Prostate gland (tissue), 2 donors: ENCODE results near the gene MAPKAP1.

ENCODE experiments used
- POLR2A ChIP-seq: fragments of 450-650 bp; IDR thresholded peaks from one replicate; pipeline ENCODE4 v1.6.1; 2016; ENCODE audit warnings: antibody characterized with exemption, mild to moderate bottlenecking
- POLR2AphosphoS5 ChIP-seq: sonication (generic); formaldehyde crosslinking; IDR thresholded peaks from one replicate; pipeline ENCODE4 v1.6.1; 2017; ENCODE audit warnings: antibody characterized with exemption
- TF ChIP-seq, protein P1 (sequence below), 4 experiments: fragments of 200-600 bp in 2 of 4; fragments of 450-650 bp in 2 of 4; sonication (generic) in 2 of 4; IDR thresholded peaks; 1 replicate in 3 of 4; 2 replicates in 1 of 4; pipeline ENCODE4 v1.5.1; 2016 to 2019; ENCODE audit warnings: antibody characterized with exemption in 4 of 4, mild to moderate bottlenecking in 2 of 4, moderate library complexity in 2 of 4

DNA sequence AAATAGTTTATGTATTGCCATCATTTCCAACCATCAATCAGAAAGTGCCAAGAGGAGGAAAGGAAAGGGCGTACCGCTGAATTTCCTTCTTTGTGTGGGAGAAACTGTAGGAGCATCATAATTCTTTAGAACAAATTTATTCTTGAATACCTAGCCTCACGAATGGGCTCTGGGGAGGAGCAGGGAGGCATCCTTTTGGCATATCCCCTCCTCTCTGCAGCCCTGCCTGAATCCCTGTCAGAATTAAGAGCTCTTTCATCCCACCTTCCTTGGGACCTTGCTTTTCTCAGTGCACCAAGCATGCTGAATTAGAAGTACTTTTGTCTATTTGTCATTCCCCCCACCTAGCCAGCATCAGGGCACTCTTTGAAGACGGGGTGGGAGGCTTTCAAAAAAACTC, 189.4 kb downstream of the MAPKAP1 start:
- TF ChIP-seq, protein P1, sequence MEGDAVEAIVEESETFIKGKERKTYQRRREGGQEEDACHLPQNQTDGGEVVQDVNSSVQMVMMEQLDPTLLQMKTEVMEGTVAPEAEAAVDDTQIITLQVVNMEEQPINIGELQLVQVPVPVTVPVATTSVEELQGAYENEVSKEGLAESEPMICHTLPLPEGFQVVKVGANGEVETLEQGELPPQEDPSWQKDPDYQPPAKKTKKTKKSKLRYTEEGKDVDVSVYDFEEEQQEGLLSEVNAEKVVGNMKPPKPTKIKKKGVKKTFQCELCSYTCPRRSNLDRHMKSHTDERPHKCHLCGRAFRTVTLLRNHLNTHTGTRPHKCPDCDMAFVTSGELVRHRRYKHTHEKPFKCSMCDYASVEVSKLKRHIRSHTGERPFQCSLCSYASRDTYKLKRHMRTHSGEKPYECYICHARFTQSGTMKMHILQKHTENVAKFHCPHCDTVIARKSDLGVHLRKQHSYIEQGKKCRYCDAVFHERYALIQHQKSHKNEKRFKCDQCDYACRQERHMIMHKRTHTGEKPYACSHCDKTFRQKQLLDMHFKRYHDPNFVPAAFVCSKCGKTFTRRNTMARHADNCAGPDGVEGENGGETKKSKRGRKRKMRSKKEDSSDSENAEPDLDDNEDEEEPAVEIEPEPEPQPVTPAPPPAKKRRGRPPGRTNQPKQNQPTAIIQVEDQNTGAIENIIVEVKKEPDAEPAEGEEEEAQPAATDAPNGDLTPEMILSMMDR (IDR thresholded peaks at IDR 0.05): no peak
- TF ChIP-seq POLR2AphosphoS5: no peak
- TF ChIP-seq POLR2A: no peak
